ENCODE results near the gene ZNF587B. TPM values are rescaled to one million over a fixed set of nuclear protein-coding genes. Genes with fewer than 3 reads are reported as not detected.
"Not testable (repeated sequence)": the region's sequence is repeated elsewhere in the genome, so short reads cannot be mapped to it uniquely, and the experiment has no call there.

ZNF587B gene
- 10 to 100 TPM; 14.2 to 15.2 TPM for total RNA-seq

GRCh38 chr19:57830071-57830602 lies at the start of gene ZNF587B:
Gene ZNF587B, plus strand, starts transcription at chr19:57830299. Its CDS starts 230 bp downstream, at chr19:57830529.
- Mint-ChIP-seq H3K9me3 (peaks cover 2% of the 10 kb centered on the region), H3K4me3 (no peak within 1 kb of the TSS), H3K36me3 (peaks cover 28% of the 10 kb centered on the region), H3K27ac (no peak within 1 kb of the TSS), H3K27me3 (no peaks in the 10 kb centered on the region), H3K4me1 (ENCODE audit: low read depth) (peaks cover 19% of the 10 kb centered on the region)
- peak; percentile 51 for DNase-seq
- CTCF ChIA-PET: interaction anchor here (0.7 to 1.3 kb wide), 2 partner anchors 10 to 20 kb away, joined by 3 read pairs; no protein-coding TSS in a partner anchor
- intact Hi-C loops (cut with micrococcal nuclease): no loop called here
- POLR2A ChIA-PET: no interaction called here

- intact Hi-C loops (cut with micrococcal nuclease): no loop called here
- POLR2A ChIA-PET: no interaction called here
- Mint-ChIP-seq H3K4me3 (no peak overlapping the region), H3K9me3 (peaks cover 60% of the 10 kb centered on the region), H3K27me3 (no peaks in the 10 kb centered on the region), H3K27ac (no peak overlapping the region), H3K36me3 (peaks cover 71% of the 10 kb centered on the region), H3K4me1 (ENCODE audit: low read depth) (no peaks in the 10 kb centered on the region)
- DNase-seq: no peak
- CTCF ChIA-PET: no interaction called here
Observed at GRCh38 chr19:57786286-57786685, 43.8 kb upstream of the ZNF587B start.

GRCh38 chr19:57786906-57787305 lies 43.2 kb upstream of the ZNF587B start:
- CTCF ChIA-PET: no interaction called here
- H3K4me3 Mint-ChIP-seq: no peak overlapping the region
- H3K4me1 Mint-ChIP-seq (ENCODE audit: low read depth): no peaks in the 10 kb centered on the region
- no peaks in the 10 kb centered on the region for H3K27me3 Mint-ChIP-seq
- peaks cover 71% of the 10 kb centered on the region for H3K36me3 Mint-ChIP-seq
- H3K9me3 Mint-ChIP-seq: peaks cover 59% of the 10 kb centered on the region
- no peak for DNase-seq
- H3K27ac Mint-ChIP-seq: no peak overlapping the region
- POLR2A ChIA-PET: interaction anchor here (0.7 kb wide), 1 partner anchor 15 kb away, joined by 4 read pairs; no protein-coding TSS in a partner anchor
- intact Hi-C loops (cut with micrococcal nuclease): no loop called here

GRCh38 chr19:57788114-57788692 lies 41.9 kb upstream of the ZNF587B start:
- H3K4me3 Mint-ChIP-seq: no peak overlapping the region
- intact Hi-C loops (cut with micrococcal nuclease): no loop called here
- H3K27me3 Mint-ChIP-seq: no peaks in the 10 kb centered on the region
- H3K4me1 Mint-ChIP-seq (ENCODE audit: low read depth): no peaks in the 10 kb centered on the region
- ChIA-PET CTCF (no interaction called here), POLR2A (no interaction called here)
- DNase-seq: no peak
- peaks cover 57% of the 10 kb centered on the region for H3K9me3 Mint-ChIP-seq
- H3K36me3 Mint-ChIP-seq: peaks cover 72% of the 10 kb centered on the region
- H3K27ac Mint-ChIP-seq: no peak overlapping the region

- no peaks in the 10 kb centered on the region for H3K27me3 Mint-ChIP-seq
- no peak overlapping the region for H3K4me3 Mint-ChIP-seq
- H3K9me3 Mint-ChIP-seq: peaks cover 57% of the 10 kb centered on the region
- ChIA-PET POLR2A (no interaction called here), CTCF (no interaction called here)
- H3K36me3 Mint-ChIP-seq: peaks cover 74% of the 10 kb centered on the region
- intact Hi-C loops (cut with micrococcal nuclease): no loop called here
- H3K27ac Mint-ChIP-seq: no peak overlapping the region
- no peaks in the 10 kb centered on the region for H3K4me1 Mint-ChIP-seq (ENCODE audit: low read depth)
- no peak for DNase-seq
Observed at GRCh38 chr19:57789288-57789687, 40.8 kb upstream of the ZNF587B start.

- H3K27ac Mint-ChIP-seq; POLR2A ChIA-PET; intact Hi-C loops (cut with micrococcal nuclease); H3K27me3 Mint-ChIP-seq; DNase-seq; H3K9me3 Mint-ChIP-seq; H3K4me3 Mint-ChIP-seq; CTCF ChIA-PET; H3K4me1 Mint-ChIP-seq (ENCODE audit: low read depth): not testable (repeated sequence)
- peaks cover 44% of the 10 kb centered on the region for H3K36me3 Mint-ChIP-seq
Observed at GRCh38 chr19:57796580-57796979, 33.5 kb upstream of the ZNF587B start.

GRCh38 chr19:57800696-57801095 lies 29.4 kb upstream of the ZNF587B start:
- Mint-ChIP-seq H3K4me1 (ENCODE audit: low read depth) (peaks cover 7% of the 10 kb centered on the region), H3K9me3 (no peaks in the 10 kb centered on the region), H3K27me3 (no peaks in the 10 kb centered on the region), H3K36me3 (peaks cover 28% of the 10 kb centered on the region), H3K27ac (no peak overlapping the region), H3K4me3 (no peak overlapping the region)
- ChIA-PET CTCF (no interaction called here), POLR2A (interaction anchor here (0.6 kb wide), 1 partner anchor 81 kb away, joined by 3 read pairs; no protein-coding TSS in a partner anchor)
- DNase-seq: no peak
- intact Hi-C loops (cut with micrococcal nuclease): no loop called here

GRCh38 chr19:57802269-57802668 lies 27.8 kb upstream of the ZNF587B start:
- no peak overlapping the region for H3K4me3 Mint-ChIP-seq
- CTCF ChIA-PET: no interaction called here
- no peaks in the 10 kb centered on the region for H3K27me3 Mint-ChIP-seq
- H3K9me3 Mint-ChIP-seq: no peaks in the 10 kb centered on the region
- no peak for DNase-seq
- POLR2A ChIA-PET: no interaction called here
- peaks cover 7% of the 10 kb centered on the region for H3K4me1 Mint-ChIP-seq (ENCODE audit: low read depth)
- intact Hi-C loops (cut with micrococcal nuclease): no loop called here
- H3K36me3 Mint-ChIP-seq: peaks cover 27% of the 10 kb centered on the region
- no peak overlapping the region for H3K27ac Mint-ChIP-seq

- ChIA-PET POLR2A (no interaction called here), CTCF (no interaction called here)
- Mint-ChIP-seq H3K36me3 (peaks cover 34% of the 10 kb centered on the region), H3K4me3 (no peak overlapping the region), H3K4me1 (ENCODE audit: low read depth) (peaks cover 7% of the 10 kb centered on the region), H3K27me3 (no peaks in the 10 kb centered on the region), H3K27ac (no peak overlapping the region), H3K9me3 (no peaks in the 10 kb centered on the region)
- DNase-seq: no peak
- intact Hi-C loops (cut with micrococcal nuclease): no loop called here
Observed at GRCh38 chr19:57803265-57803593, 26.9 kb upstream of the ZNF587B start.

- intact Hi-C loops (cut with micrococcal nuclease): no loop called here
- POLR2A ChIA-PET: no interaction called here
- no peaks in the 10 kb centered on the region for H3K27me3 Mint-ChIP-seq
- peak overlapping the region; percentile 2 for H3K4me3 Mint-ChIP-seq
- peaks cover 10% of the 10 kb centered on the region for H3K4me1 Mint-ChIP-seq (ENCODE audit: low read depth)
- no peak for DNase-seq
- H3K27ac Mint-ChIP-seq: no peak overlapping the region
- H3K36me3 Mint-ChIP-seq: peaks cover 38% of the 10 kb centered on the region
- no peaks in the 10 kb centered on the region for H3K9me3 Mint-ChIP-seq
- CTCF ChIA-PET: no interaction called here
Observed at GRCh38 chr19:57803594-57804325, 26.3 kb upstream of the ZNF587B start.

- Mint-ChIP-seq H3K4me1 (ENCODE audit: low read depth) (peaks cover 18% of the 10 kb centered on the region), H3K36me3 (peaks cover 48% of the 10 kb centered on the region), H3K4me3 (no peak overlapping the region), H3K9me3 (no peaks in the 10 kb centered on the region), H3K27ac (no peak overlapping the region), H3K27me3 (no peaks in the 10 kb centered on the region)
- ChIA-PET POLR2A (no interaction called here), CTCF (no interaction called here)
- intact Hi-C loops (cut with micrococcal nuclease): no loop called here
- no peak for DNase-seq
Observed at GRCh38 chr19:57807541-57807940, 22.6 kb upstream of the ZNF587B start.

GRCh38 chr19:57810410-57811295 lies 19.4 kb upstream of the ZNF587B start:
- CTCF ChIA-PET, POLR2A ChIA-PET, DNase-seq, H3K9me3 Mint-ChIP-seq, H3K27ac Mint-ChIP-seq, H3K4me3 Mint-ChIP-seq, H3K27me3 Mint-ChIP-seq: not testable (repeated sequence)
- intact Hi-C loops (cut with micrococcal nuclease): loop anchor here (5.0 kb wide), 2 partner anchors 37 to 528 kb away; partner anchors contain the start of genes ZNF460 and ZNF587
- Mint-ChIP-seq H3K36me3 (peaks cover 42% of the 10 kb centered on the region), H3K4me1 (ENCODE audit: low read depth) (peaks cover 34% of the 10 kb centered on the region)

All from activated CD4-positive, alpha-beta memory T cell treated with anti-CD3 and anti-CD28 coated beads for 36 hours (primary cell).